ENCODE data around the gene SRPK2.

DNA sequence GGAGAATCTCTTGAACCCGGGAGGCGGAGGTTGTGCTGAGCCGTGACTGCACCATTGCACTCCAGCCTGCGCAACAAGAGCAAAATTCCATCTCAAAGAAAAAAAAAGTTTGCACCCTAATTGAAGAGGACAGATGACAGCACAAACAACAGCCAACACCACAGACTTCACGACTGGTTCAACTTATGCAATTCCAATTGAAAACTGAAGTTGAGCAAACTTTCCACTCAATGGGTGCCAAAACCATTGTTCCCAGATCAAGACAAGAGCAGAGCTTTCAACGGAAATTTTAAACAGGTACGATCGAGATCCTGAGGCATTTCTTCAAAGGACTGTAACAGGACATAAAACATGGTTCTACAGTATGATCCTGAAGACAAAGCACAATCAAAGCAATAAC is 225.0 kb downstream of the SRPK2 start:
- TF ChIP-seq EGR2 (tag by site-specific recombination; IDR thresholded peaks at IDR 0.05; ENCODE audit: low read depth), result no peak
- TF ChIP-seq ZNF629 (tag by site-specific recombination; IDR thresholded peaks at IDR 0.05), result no peak
- TF ChIP-seq, protein P1, sequence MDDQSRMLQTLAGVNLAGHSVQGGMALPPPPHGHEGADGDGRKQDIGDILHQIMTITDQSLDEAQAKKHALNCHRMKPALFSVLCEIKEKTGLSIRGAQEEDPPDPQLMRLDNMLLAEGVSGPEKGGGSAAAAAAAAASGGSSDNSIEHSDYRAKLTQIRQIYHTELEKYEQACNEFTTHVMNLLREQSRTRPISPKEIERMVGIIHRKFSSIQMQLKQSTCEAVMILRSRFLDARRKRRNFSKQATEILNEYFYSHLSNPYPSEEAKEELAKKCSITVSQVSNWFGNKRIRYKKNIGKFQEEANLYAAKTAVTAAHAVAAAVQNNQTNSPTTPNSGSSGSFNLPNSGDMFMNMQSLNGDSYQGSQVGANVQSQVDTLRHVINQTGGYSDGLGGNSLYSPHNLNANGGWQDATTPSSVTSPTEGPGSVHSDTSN (CRISPR knock-in tag; IDR thresholded peaks at IDR 0.05), result no peak
- TF ChIP-seq, protein P2, sequence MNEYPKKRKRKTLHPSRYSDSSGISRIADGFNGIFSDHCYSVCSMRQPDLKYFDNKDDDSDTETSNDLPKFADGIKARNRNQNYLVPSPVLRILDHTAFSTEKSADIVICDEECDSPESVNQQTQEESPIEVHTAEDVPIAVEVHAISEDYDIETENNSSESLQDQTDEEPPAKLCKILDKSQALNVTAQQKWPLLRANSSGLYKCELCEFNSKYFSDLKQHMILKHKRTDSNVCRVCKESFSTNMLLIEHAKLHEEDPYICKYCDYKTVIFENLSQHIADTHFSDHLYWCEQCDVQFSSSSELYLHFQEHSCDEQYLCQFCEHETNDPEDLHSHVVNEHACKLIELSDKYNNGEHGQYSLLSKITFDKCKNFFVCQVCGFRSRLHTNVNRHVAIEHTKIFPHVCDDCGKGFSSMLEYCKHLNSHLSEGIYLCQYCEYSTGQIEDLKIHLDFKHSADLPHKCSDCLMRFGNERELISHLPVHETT (tag by site-specific recombination; IDR thresholded peaks at IDR 0.05), result no peak
- TF ChIP-seq, protein P3, sequence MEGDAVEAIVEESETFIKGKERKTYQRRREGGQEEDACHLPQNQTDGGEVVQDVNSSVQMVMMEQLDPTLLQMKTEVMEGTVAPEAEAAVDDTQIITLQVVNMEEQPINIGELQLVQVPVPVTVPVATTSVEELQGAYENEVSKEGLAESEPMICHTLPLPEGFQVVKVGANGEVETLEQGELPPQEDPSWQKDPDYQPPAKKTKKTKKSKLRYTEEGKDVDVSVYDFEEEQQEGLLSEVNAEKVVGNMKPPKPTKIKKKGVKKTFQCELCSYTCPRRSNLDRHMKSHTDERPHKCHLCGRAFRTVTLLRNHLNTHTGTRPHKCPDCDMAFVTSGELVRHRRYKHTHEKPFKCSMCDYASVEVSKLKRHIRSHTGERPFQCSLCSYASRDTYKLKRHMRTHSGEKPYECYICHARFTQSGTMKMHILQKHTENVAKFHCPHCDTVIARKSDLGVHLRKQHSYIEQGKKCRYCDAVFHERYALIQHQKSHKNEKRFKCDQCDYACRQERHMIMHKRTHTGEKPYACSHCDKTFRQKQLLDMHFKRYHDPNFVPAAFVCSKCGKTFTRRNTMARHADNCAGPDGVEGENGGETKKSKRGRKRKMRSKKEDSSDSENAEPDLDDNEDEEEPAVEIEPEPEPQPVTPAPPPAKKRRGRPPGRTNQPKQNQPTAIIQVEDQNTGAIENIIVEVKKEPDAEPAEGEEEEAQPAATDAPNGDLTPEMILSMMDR (tag by site-specific recombination; IDR thresholded peaks at IDR 0.05), result no peak
- TF ChIP-seq, protein P4, sequence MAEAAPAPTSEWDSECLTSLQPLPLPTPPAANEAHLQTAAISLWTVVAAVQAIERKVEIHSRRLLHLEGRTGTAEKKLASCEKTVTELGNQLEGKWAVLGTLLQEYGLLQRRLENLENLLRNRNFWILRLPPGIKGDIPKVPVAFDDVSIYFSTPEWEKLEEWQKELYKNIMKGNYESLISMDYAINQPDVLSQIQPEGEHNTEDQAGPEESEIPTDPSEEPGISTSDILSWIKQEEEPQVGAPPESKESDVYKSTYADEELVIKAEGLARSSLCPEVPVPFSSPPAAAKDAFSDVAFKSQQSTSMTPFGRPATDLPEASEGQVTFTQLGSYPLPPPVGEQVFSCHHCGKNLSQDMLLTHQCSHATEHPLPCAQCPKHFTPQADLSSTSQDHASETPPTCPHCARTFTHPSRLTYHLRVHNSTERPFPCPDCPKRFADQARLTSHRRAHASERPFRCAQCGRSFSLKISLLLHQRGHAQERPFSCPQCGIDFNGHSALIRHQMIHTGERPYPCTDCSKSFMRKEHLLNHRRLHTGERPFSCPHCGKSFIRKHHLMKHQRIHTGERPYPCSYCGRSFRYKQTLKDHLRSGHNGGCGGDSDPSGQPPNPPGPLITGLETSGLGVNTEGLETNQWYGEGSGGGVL (tag by site-specific recombination; IDR thresholded peaks at IDR 0.05), result no peak
- no peak for TF ChIP-seq ZNF221 (tag by site-specific recombination; IDR thresholded peaks at IDR 0.05; ENCODE audit: borderline replicate concordance)

Data from HEK293 (cell line).